Skeletal muscle tissue (tissue), 4 donors: ENCODE data around the gene PELO. TPM values are rescaled to one million over a fixed set of nuclear protein-coding genes. Genes with fewer than 3 reads are reported as not detected.

Source experiments
- H3K27ac ChIP-seq: one replicate; pipeline ENCODE4 v1.7.0; 2013; ENCODE audit warnings: mild to moderate bottlenecking, low read depth, low read length, inconsistent platforms
- H3K27me3 ChIP-seq, 3 donors: one replicate each; pipeline ENCODE4 v1.7.0; 2013; ENCODE audit warnings: low read length in 3 of 3; ENCODE audit not compliant: control insufficient read depth in 3 of 3, insufficient read depth in 3 of 3
- H3K36me3 ChIP-seq, 3 donors: one replicate each; pipeline ENCODE4 v1.7.0; 2013; ENCODE audit warnings: low read length in 3 of 3; ENCODE audit not compliant: control insufficient read depth in 3 of 3, insufficient read depth in 3 of 3
- H3K4me1 ChIP-seq, 3 donors: one replicate each; pipeline ENCODE4 v1.7.0; 2013; ENCODE audit warnings: low read length in 3 of 3, mild to moderate bottlenecking in 3 of 3; ENCODE audit not compliant: control insufficient read depth in 3 of 3, insufficient read depth in 3 of 3
- H3K4me3 ChIP-seq, 3 donors: one replicate each; pipeline ENCODE4 v1.7.0; 2013; ENCODE audit warnings: low read length in 3 of 3
- H3K9ac ChIP-seq, 3 donors: one replicate each; pipeline ENCODE4 v1.7.0; 2013; ENCODE audit warnings: low read length in 3 of 3, mild to moderate bottlenecking in 3 of 3, moderate library complexity in 2 of 3, low read depth in 1 of 3
- H3K9me3 ChIP-seq, 3 donors: one replicate each; pipeline ENCODE4 v1.7.0; 2013; ENCODE audit warnings: low read length in 3 of 3; ENCODE audit not compliant: control insufficient read depth in 3 of 3
- total RNA-seq: library from RNA; depleted of rRNA; stranded (reverse); fragments of >200 nt; gene quantifications from one replicate; pipeline ENCODE4 v1.2.3, GENCODE V29; 2014
- donor health status: Osteomylitis.

PELO gene
- total RNA-seq, 1 donor from 2014 or later = 18.8 TPM

- H3K4me1 ChIP-seq = peaks cover 6 to 9% (median 6%) of the 10 kb centered on the region in 3 donors
- peak overlapping the region in 1 of 3 donors; percentile 4 for H3K4me3 ChIP-seq
- no peaks in the 10 kb centered on the region for H3K27me3 ChIP-seq
- no peaks in the 10 kb centered on the region for H3K9me3 ChIP-seq
- H3K9ac ChIP-seq = no peak overlapping the region
- peak overlapping the region; percentile 21 for H3K27ac ChIP-seq
- H3K36me3 ChIP-seq = no peaks in the 10 kb centered on the region
Measured at GRCh38 chr5:52821901-52822300, 34.2 kb downstream of the PELO start.

DNA sequence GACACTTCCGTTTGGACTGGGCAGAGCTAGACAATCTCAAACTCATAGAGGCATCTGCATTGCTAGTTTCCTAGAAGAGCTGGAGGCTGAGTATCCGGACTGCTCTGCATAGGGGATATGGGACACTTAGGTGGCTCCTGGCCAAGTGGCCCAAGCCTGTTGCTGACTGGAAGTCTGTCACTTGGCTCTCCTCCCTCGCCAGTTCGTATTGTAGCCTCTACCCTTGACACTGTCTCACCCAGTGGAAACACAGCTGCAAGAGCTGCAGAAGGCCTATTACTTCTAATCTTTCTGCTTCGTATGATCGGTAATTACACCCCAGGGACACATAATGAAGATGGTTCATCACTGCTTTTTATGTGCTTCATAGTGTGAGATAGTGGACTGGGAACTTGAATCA lies 34.7 kb downstream of the PELO start:
- Histone ChIP-seq H3K36me3 (no peaks in the 10 kb centered on the region), H3K9me3 (no peaks in the 10 kb centered on the region), H3K27ac (peak overlapping the region; percentile 21), H3K4me3 (peak overlapping the region in 2 of 3 donors; percentile 9 to 58), H3K4me1 (peaks cover 6 to 9% (median 6%) of the 10 kb centered on the region in 3 donors), H3K9ac (peak overlapping the region in 1 of 3 donors; percentile 1), H3K27me3 (no peaks in the 10 kb centered on the region)

GRCh38 chr5:52824827-52825226 lies 37.1 kb downstream of the PELO start:
- no peak overlapping the region for H3K9ac ChIP-seq
- no peaks in the 10 kb centered on the region for H3K36me3 ChIP-seq
- H3K27me3 ChIP-seq = no peaks in the 10 kb centered on the region
- H3K9me3 ChIP-seq = no peaks in the 10 kb centered on the region
- H3K4me1 ChIP-seq = peaks cover 6 to 9% (median 6%) of the 10 kb centered on the region in 3 donors
- no peak overlapping the region for H3K27ac ChIP-seq
- no peak overlapping the region for H3K4me3 ChIP-seq

DNA sequence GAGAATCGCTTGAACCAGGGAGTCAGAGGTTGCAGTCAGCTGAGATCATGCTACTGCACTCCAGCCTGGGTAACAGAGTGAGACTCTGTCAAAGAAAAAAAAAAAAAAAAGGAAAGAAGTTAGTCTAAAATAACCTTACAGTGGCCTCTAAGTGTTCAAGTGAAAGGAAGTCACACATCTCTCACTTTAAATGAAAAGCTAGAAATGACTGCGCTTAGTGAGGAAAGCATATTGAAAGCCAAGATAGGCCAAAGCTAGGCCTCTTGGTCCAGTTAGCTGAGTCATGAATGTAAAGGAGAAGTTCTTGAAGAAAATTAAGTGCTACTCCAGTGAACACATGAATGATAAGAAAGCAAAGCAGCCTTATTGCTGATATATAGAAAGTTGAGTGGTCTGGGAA lies 38.1 kb downstream of the PELO start:
- no peak overlapping the region for H3K27ac ChIP-seq
- no peak overlapping the region for H3K9ac ChIP-seq

GRCh38 chr5:52827815-52828214 lies 40.1 kb downstream of the PELO start:
- Histone ChIP-seq H3K4me1 (peaks cover 1 to 2% (median 1%) of the 10 kb centered on the region in 3 donors), H3K9ac (no peak overlapping the region), H3K27me3 (no peaks in the 10 kb centered on the region), H3K36me3 (no peaks in the 10 kb centered on the region), H3K27ac (no peak overlapping the region), H3K9me3 (no peaks in the 10 kb centered on the region), H3K4me3 (no peak overlapping the region)

More for the DNA sequence above, 38.1 kb downstream of the PELO start:
- Histone ChIP-seq H3K4me1 (peaks cover 6 to 9% (median 6%) of the 10 kb centered on the region in 3 donors), H3K9me3 (no peaks in the 10 kb centered on the region), H3K36me3 (no peaks in the 10 kb centered on the region), H3K4me3 (no peak overlapping the region), H3K27me3 (no peaks in the 10 kb centered on the region)

DNA sequence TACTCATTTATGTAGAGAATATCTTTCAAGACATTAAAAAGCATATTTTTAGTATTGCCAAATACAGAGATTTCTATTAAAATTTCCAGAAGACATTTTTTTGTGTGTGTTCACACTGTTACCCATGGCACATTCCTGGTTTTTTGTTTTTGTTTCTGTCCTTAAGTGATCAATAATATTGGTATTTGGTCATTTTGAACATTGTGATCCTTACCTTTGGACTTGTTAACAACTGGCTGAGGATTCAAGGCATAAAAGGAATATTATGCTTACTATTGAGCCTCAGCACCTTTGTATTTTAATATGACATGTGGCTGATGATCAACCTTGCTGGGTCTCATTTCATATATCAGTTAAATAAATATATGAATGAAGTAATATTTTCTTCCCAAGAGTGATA lies 41.9 kb downstream of the PELO start:
- no peaks in the 10 kb centered on the region for H3K27me3 ChIP-seq

GRCh38 chr5:52830650-52831049 lies 42.9 kb downstream of the PELO start:
- Histone ChIP-seq H3K27ac (no peak overlapping the region), H3K9me3 (no peaks in the 10 kb centered on the region), H3K36me3 (no peaks in the 10 kb centered on the region), H3K9ac (no peak overlapping the region), H3K4me1 (no peaks in the 10 kb centered on the region), H3K4me3 (no peak overlapping the region), H3K27me3 (no peaks in the 10 kb centered on the region)

More for the DNA sequence above, 41.9 kb downstream of the PELO start:
- no peak overlapping the region for H3K4me3 ChIP-seq
- no peak overlapping the region for H3K27ac ChIP-seq
- no peaks in the 10 kb centered on the region for H3K4me1 ChIP-seq
- no peaks in the 10 kb centered on the region for H3K36me3 ChIP-seq
- no peak overlapping the region for H3K9ac ChIP-seq
- no peaks in the 10 kb centered on the region for H3K9me3 ChIP-seq

- H3K9ac ChIP-seq = no peak overlapping the region
- no peaks in the 10 kb centered on the region for H3K4me1 ChIP-seq
- H3K27ac ChIP-seq = no peak overlapping the region
- no peaks in the 10 kb centered on the region for H3K36me3 ChIP-seq
- H3K4me3 ChIP-seq = no peak overlapping the region
- no peaks in the 10 kb centered on the region for H3K27me3 ChIP-seq
- H3K9me3 ChIP-seq = no peaks in the 10 kb centered on the region
Measured at GRCh38 chr5:52831786-52832511, 44.2 kb downstream of the PELO start.

GRCh38 chr5:52834320-52834719 lies 46.6 kb downstream of the PELO start:
- Histone ChIP-seq H3K4me3 (no peak overlapping the region), H3K9me3 (no peaks in the 10 kb centered on the region), H3K27me3 (no peaks in the 10 kb centered on the region), H3K4me1 (no peaks in the 10 kb centered on the region), H3K9ac (no peak overlapping the region), H3K27ac (no peak overlapping the region), H3K36me3 (no peaks in the 10 kb centered on the region)

DNA sequence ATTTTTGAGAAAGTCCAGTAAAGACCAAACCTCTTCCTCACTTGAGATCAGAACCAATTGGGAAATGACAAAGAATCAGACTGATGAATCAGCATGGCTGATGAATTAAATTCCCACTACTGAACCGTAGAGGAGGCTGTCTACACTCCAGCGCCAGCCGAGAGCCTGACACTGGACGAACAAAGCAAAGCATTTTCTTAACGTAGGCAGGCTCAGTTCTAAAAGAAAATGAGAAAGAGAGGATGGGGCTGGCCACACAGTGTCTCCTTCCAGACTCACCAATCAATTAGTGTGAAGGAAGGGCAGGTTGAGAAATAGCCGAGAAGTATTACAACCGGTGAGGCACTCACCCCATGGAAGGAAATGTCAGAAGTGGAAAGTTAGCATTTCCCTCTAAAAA lies 49.4 kb downstream of the PELO start:
- Histone ChIP-seq H3K36me3 (no peaks in the 10 kb centered on the region), H3K4me3 (peak overlapping the region in 1 of 3 donors; percentile 27), H3K27ac (peak overlapping the region; percentile 51), H3K4me1 (peaks cover 0 to 6% (median 0%) of the 10 kb centered on the region in 3 donors), H3K9ac (no peak overlapping the region), H3K27me3 (no peaks in the 10 kb centered on the region), H3K9me3 (no peaks in the 10 kb centered on the region)
